ENCODE data around the gene IP6K1.

Gene IP6K1

GRCh38 chr3:49725906-49726681 lies 60.2 kb downstream of the IP6K1 start:
- no peaks in the 10 kb centered on the region for H3K9me3 ChIP-seq (ENCODE audit: control insufficient read depth, low read length)
- H3K4me1 ChIP-seq (ENCODE audit: control insufficient read depth, insufficient read depth, low read length), result peaks cover 42% of the 10 kb centered on the region
- no peak overlapping the region for H3K9ac ChIP-seq (ENCODE audit: low read length)
- no peak overlapping the region for H3K4me3 ChIP-seq (ENCODE audit: low read length)
- no peaks in the 10 kb centered on the region for H3K27me3 ChIP-seq (ENCODE audit: control insufficient read depth, insufficient read depth, low read length)
- H3K36me3 ChIP-seq (ENCODE audit: control insufficient read depth, insufficient read depth, low read length), result peaks cover 12% of the 10 kb centered on the region

GRCh38 chr3:49724586-49724985 lies 61.8 kb downstream of the IP6K1 start:
- Histone ChIP-seq H3K9ac (ENCODE audit: low read length) (peak overlapping the region; percentile 79), H3K4me3 (ENCODE audit: low read length) (peak overlapping the region; percentile 60), H3K27me3 (ENCODE audit: control insufficient read depth, insufficient read depth, low read length) (no peaks in the 10 kb centered on the region), H3K9me3 (ENCODE audit: control insufficient read depth, low read length) (no peaks in the 10 kb centered on the region), H3K36me3 (ENCODE audit: control insufficient read depth, insufficient read depth, low read length) (peaks cover 15% of the 10 kb centered on the region), H3K4me1 (ENCODE audit: control insufficient read depth, insufficient read depth, low read length) (peaks cover 51% of the 10 kb centered on the region)

GRCh38 chr3:49723628-49724551 lies 62.5 kb downstream of the IP6K1 start, which contains the start of gene GMPPB:
GMPPB (minus strand) TSS chr3:49723951; CDS start chr3:49723726, 225 bp downstream.
- H3K4me1 ChIP-seq (ENCODE audit: control insufficient read depth, insufficient read depth, low read length), result peaks cover 55% of the 10 kb centered on the region
- peaks cover 15% of the 10 kb centered on the region for H3K36me3 ChIP-seq (ENCODE audit: control insufficient read depth, insufficient read depth, low read length)
- no peaks in the 10 kb centered on the region for H3K9me3 ChIP-seq (ENCODE audit: control insufficient read depth, low read length)
- no peaks in the 10 kb centered on the region for H3K27me3 ChIP-seq (ENCODE audit: control insufficient read depth, insufficient read depth, low read length)
- peak within 1 kb of the TSS; percentile 94 for H3K9ac ChIP-seq (ENCODE audit: low read length)
- H3K4me3 ChIP-seq (ENCODE audit: low read length), result peak within 1 kb of the TSS; percentile 87

- Histone ChIP-seq H3K9me3 (ENCODE audit: control insufficient read depth, low read length) (no peaks in the 10 kb centered on the region), H3K9ac (ENCODE audit: low read length) (peak overlapping the region; percentile 94), H3K4me1 (ENCODE audit: control insufficient read depth, insufficient read depth, low read length) (peaks cover 61% of the 10 kb centered on the region), H3K36me3 (ENCODE audit: control insufficient read depth, insufficient read depth, low read length) (peaks cover 15% of the 10 kb centered on the region), H3K4me3 (ENCODE audit: low read length) (peak overlapping the region; percentile 87), H3K27me3 (ENCODE audit: control insufficient read depth, insufficient read depth, low read length) (no peaks in the 10 kb centered on the region)
These were observed 63.1 kb downstream of the IP6K1 start for GRCh38 chr3:49723296-49723627.

- Histone ChIP-seq H3K36me3 (ENCODE audit: control insufficient read depth, insufficient read depth, low read length) (peaks cover 15% of the 10 kb centered on the region), H3K9me3 (ENCODE audit: control insufficient read depth, low read length) (no peaks in the 10 kb centered on the region), H3K9ac (ENCODE audit: low read length) (peak overlapping the region; percentile 94), H3K27me3 (ENCODE audit: control insufficient read depth, insufficient read depth, low read length) (no peaks in the 10 kb centered on the region), H3K4me3 (ENCODE audit: low read length) (peak overlapping the region; percentile 87), H3K4me1 (ENCODE audit: control insufficient read depth, insufficient read depth, low read length) (peaks cover 65% of the 10 kb centered on the region)
These were observed 63.4 kb downstream of the IP6K1 start for GRCh38 chr3:49722896-49723295.

GRCh38 chr3:49721896-49722781 lies 64.2 kb downstream of the IP6K1 start:
- peak overlapping the region; percentile 87 for H3K4me3 ChIP-seq (ENCODE audit: low read length)
- H3K4me1 ChIP-seq (ENCODE audit: control insufficient read depth, insufficient read depth, low read length), result peaks cover 66% of the 10 kb centered on the region
- H3K9me3 ChIP-seq (ENCODE audit: control insufficient read depth, low read length), result no peaks in the 10 kb centered on the region
- no peaks in the 10 kb centered on the region for H3K27me3 ChIP-seq (ENCODE audit: control insufficient read depth, insufficient read depth, low read length)
- H3K36me3 ChIP-seq (ENCODE audit: control insufficient read depth, insufficient read depth, low read length), result peaks cover 15% of the 10 kb centered on the region
- peak overlapping the region; percentile 94 for H3K9ac ChIP-seq (ENCODE audit: low read length)

- H3K9ac ChIP-seq (ENCODE audit: low read length), result no peak overlapping the region
- no peaks in the 10 kb centered on the region for H3K27me3 ChIP-seq (ENCODE audit: control insufficient read depth, insufficient read depth, low read length)
- H3K9me3 ChIP-seq (ENCODE audit: control insufficient read depth, low read length), result no peaks in the 10 kb centered on the region
- peaks cover 15% of the 10 kb centered on the region for H3K36me3 ChIP-seq (ENCODE audit: control insufficient read depth, insufficient read depth, low read length)
- no peak overlapping the region for H3K4me3 ChIP-seq (ENCODE audit: low read length)
- peaks cover 61% of the 10 kb centered on the region for H3K4me1 ChIP-seq (ENCODE audit: control insufficient read depth, insufficient read depth, low read length)
These were observed 64.8 kb downstream of the IP6K1 start for GRCh38 chr3:49721596-49721895.

GRCh38 chr3:49720855-49721595 lies 65.3 kb downstream of the IP6K1 start:
- Histone ChIP-seq H3K4me3 (ENCODE audit: low read length) (no peak overlapping the region), H3K27me3 (ENCODE audit: control insufficient read depth, insufficient read depth, low read length) (no peaks in the 10 kb centered on the region), H3K9ac (ENCODE audit: low read length) (no peak overlapping the region), H3K4me1 (ENCODE audit: control insufficient read depth, insufficient read depth, low read length) (peaks cover 55% of the 10 kb centered on the region), H3K36me3 (ENCODE audit: control insufficient read depth, insufficient read depth, low read length) (peaks cover 15% of the 10 kb centered on the region), H3K9me3 (ENCODE audit: control insufficient read depth, low read length) (no peaks in the 10 kb centered on the region)

- Histone ChIP-seq H3K9ac (ENCODE audit: low read length) (peak within 1 kb of the TSS; percentile 10), H3K4me1 (ENCODE audit: control insufficient read depth, insufficient read depth, low read length) (peaks cover 47% of the 10 kb centered on the region), H3K4me3 (ENCODE audit: low read length) (peak within 1 kb of the TSS; percentile 31), H3K27me3 (ENCODE audit: control insufficient read depth, insufficient read depth, low read length) (no peaks in the 10 kb centered on the region), H3K9me3 (ENCODE audit: control insufficient read depth, low read length) (no peaks in the 10 kb centered on the region), H3K36me3 (ENCODE audit: control insufficient read depth, insufficient read depth, low read length) (peaks cover 15% of the 10 kb centered on the region)
These were observed 67.0 kb downstream of the IP6K1 start, which contains the start of gene AMIGO3 for GRCh38 chr3:49719214-49719884. AMIGO3 (minus strand) TSS chr3:49719684; CDS start chr3:49719465, 219 bp downstream.

- peak overlapping the region; percentile 31 for H3K4me3 ChIP-seq (ENCODE audit: low read length)
- peaks cover 44% of the 10 kb centered on the region for H3K4me1 ChIP-seq (ENCODE audit: control insufficient read depth, insufficient read depth, low read length)
- H3K36me3 ChIP-seq (ENCODE audit: control insufficient read depth, insufficient read depth, low read length), result peaks cover 15% of the 10 kb centered on the region
- no peaks in the 10 kb centered on the region for H3K27me3 ChIP-seq (ENCODE audit: control insufficient read depth, insufficient read depth, low read length)
- peak overlapping the region; percentile 10 for H3K9ac ChIP-seq (ENCODE audit: low read length)
- no peaks in the 10 kb centered on the region for H3K9me3 ChIP-seq (ENCODE audit: control insufficient read depth, low read length)
These were observed 67.5 kb downstream of the IP6K1 start for GRCh38 chr3:49718858-49719213.
